Loucy (cell line): ENCODE measurements around the gene IL16.

Source experiments
- EZH2phosphoT487 ChIP-seq: fragments of 200-600 bp; IDR thresholded peaks from 2 replicates; pipeline ENCODE4 v1.6.1; 2018; ENCODE audit warnings: antibody characterized with exemption, mild to moderate bottlenecking, moderate library complexity, borderline replicate concordance
- TF ChIP-seq, protein P1 (sequence below): fragments of 200-600 bp; sonication (generic); conservative IDR thresholded peaks from 2 replicates; pipeline ENCODE4 v1.5.1; 2014; ENCODE audit warnings: mild to moderate bottlenecking, antibody characterized with exemption, low read length

- TF ChIP-seq, protein P1, sequence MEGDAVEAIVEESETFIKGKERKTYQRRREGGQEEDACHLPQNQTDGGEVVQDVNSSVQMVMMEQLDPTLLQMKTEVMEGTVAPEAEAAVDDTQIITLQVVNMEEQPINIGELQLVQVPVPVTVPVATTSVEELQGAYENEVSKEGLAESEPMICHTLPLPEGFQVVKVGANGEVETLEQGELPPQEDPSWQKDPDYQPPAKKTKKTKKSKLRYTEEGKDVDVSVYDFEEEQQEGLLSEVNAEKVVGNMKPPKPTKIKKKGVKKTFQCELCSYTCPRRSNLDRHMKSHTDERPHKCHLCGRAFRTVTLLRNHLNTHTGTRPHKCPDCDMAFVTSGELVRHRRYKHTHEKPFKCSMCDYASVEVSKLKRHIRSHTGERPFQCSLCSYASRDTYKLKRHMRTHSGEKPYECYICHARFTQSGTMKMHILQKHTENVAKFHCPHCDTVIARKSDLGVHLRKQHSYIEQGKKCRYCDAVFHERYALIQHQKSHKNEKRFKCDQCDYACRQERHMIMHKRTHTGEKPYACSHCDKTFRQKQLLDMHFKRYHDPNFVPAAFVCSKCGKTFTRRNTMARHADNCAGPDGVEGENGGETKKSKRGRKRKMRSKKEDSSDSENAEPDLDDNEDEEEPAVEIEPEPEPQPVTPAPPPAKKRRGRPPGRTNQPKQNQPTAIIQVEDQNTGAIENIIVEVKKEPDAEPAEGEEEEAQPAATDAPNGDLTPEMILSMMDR, result no peak
- TF ChIP-seq EZH2phosphoT487, result no peak
Observed at GRCh38 chr15:81197255-81197630, 564 bp downstream of the IL16 start.
